Liver (tissue), 9 donors: Measurements from ENCODE around the gene PCDH9. TPM values are rescaled to one million over a fixed set of nuclear protein-coding genes. Genes with fewer than 3 reads are reported as not detected.

Experiments
- DNase-seq: peaks from one replicate; pipeline ENCODE4 v3.0.0-alpha.2; 2017; ENCODE audit warnings: low spot score
- H3K27ac ChIP-seq, 2 donors: one replicate each; pipeline ENCODE4 v1.7.0; 2013; ENCODE audit warnings: inconsistent platforms in 2 of 2, low read length in 2 of 2, control low read depth in 1 of 2, low read depth in 1 of 2, mild to moderate bottlenecking in 1 of 2
- H3K27me3 ChIP-seq, 4 donors: one replicate each; pipeline versions ENCODE4 v1.6.1 to v1.7.0; 2013; ENCODE audit warnings: low read length in 3 of 4, inconsistent platforms in 1 of 4, mild to moderate bottlenecking in 1 of 4, moderate library complexity in 1 of 4; ENCODE audit not compliant: control insufficient read depth in 4 of 4, insufficient read depth in 4 of 4
- H3K36me3 ChIP-seq, 4 donors: one replicate each; pipeline versions ENCODE4 v1.6.1 to v1.7.0; 2013; ENCODE audit warnings: low read length in 3 of 4, mild to moderate bottlenecking in 3 of 4, low read depth in 1 of 4, moderate library complexity in 1 of 4; ENCODE audit not compliant: control insufficient read depth in 4 of 4, insufficient read depth in 3 of 4
- H3K4me1 ChIP-seq, 4 donors: one replicate each; pipeline versions ENCODE4 v1.6.1 to v1.7.0; 2013; ENCODE audit warnings: low read length in 3 of 4, mild to moderate bottlenecking in 3 of 4, moderate library complexity in 1 of 4; ENCODE audit not compliant: control insufficient read depth in 4 of 4, insufficient read depth in 4 of 4
- H3K4me3 ChIP-seq, 3 donors: one replicate each; pipeline versions ENCODE4 v1.6.1 to v1.7.0; 2013; ENCODE audit warnings: low read length in 3 of 3, control low read depth in 1 of 3, low read depth in 1 of 3, mild to moderate bottlenecking in 1 of 3
- H3K9ac ChIP-seq, 2 donors: one replicate each; pipeline ENCODE4 v1.7.0; 2013; ENCODE audit warnings: low read length in 2 of 2, mild to moderate bottlenecking in 2 of 2, moderate library complexity in 2 of 2, control low read depth in 1 of 2, low read depth in 1 of 2
- H3K9me3 ChIP-seq, 4 donors: one replicate each; pipeline versions ENCODE4 v1.6.1 to v1.7.0; 2013; ENCODE audit warnings: low read length in 3 of 4; ENCODE audit not compliant: control insufficient read depth in 4 of 4
- CTCF ChIP-seq: fragments of 150-350 bp; IDR thresholded peaks from 2 replicates; pipeline ENCODE4 v1.5.1; 2017; ENCODE audit warnings: improper control_type of control experiment, low read depth, low read length; ENCODE audit not compliant: missing input control
- FOXA1 ChIP-seq: IDR thresholded peaks from 2 replicates; pipeline ENCODE4 v1.6.1; 2016; ENCODE audit warnings: antibody characterized with exemption
- GABPA ChIP-seq, 2 donors: IDR thresholded peaks in 1 of 2; conservative IDR thresholded peaks in 1 of 2; 2 replicates each; pipeline ENCODE4 v1.6.1; 2016; ENCODE audit warnings: antibody characterized with exemption in 2 of 2, mild to moderate bottlenecking in 1 of 2, moderate library complexity in 1 of 2
- HNF4A ChIP-seq, 2 donors: conservative IDR thresholded peaks; 2 replicates each; pipeline ENCODE4 v1.6.1; 2016; ENCODE audit warnings: antibody characterized with exemption in 2 of 2, mild to moderate bottlenecking in 2 of 2
- HNF4G ChIP-seq: IDR thresholded peaks from 2 replicates; pipeline ENCODE4 v1.6.1; 2016; ENCODE audit warnings: antibody characterized with exemption
- JUND ChIP-seq, 2 donors: IDR thresholded peaks; 2 replicates each; pipeline ENCODE4 v1.6.1; 2016; ENCODE audit warnings: antibody characterized with exemption in 2 of 2
- MAX ChIP-seq: IDR thresholded peaks from 2 replicates; pipeline ENCODE4 v1.6.1; 2016; ENCODE audit warnings: antibody characterized with exemption
- NR2F2 ChIP-seq: IDR thresholded peaks from 2 replicates; pipeline ENCODE4 v1.6.1; 2016; ENCODE audit warnings: antibody characterized with exemption
- RAD21 ChIP-seq, 2 donors: IDR thresholded peaks; 2 replicates each; pipeline ENCODE4 v1.6.1; 2016; ENCODE audit warnings: antibody characterized with exemption in 2 of 2, mild to moderate bottlenecking in 2 of 2
- REST ChIP-seq: IDR thresholded peaks from 2 replicates; pipeline ENCODE4 v1.6.1; 2016; ENCODE audit warnings: antibody characterized with exemption, mild to moderate bottlenecking
- RXRA ChIP-seq, 2 donors: IDR thresholded peaks; 2 replicates each; pipeline ENCODE4 v1.6.1; 2017 to 2018; ENCODE audit warnings: antibody characterized with exemption in 2 of 2, mild to moderate bottlenecking in 1 of 2
- SP1 ChIP-seq: IDR thresholded peaks from 2 replicates; pipeline ENCODE4 v1.6.1; 2018; ENCODE audit warnings: antibody characterized with exemption, mild to moderate bottlenecking
- TAF1 ChIP-seq: conservative IDR thresholded peaks from 2 replicates; pipeline ENCODE4 v1.6.1; 2016; ENCODE audit warnings: antibody characterized with exemption, mild to moderate bottlenecking
- ZBTB33 ChIP-seq: IDR thresholded peaks from 2 replicates; pipeline ENCODE4 v1.6.1; 2016; ENCODE audit warnings: antibody characterized with exemption
- WGBS: extraction: QIAGEN DNeasy Blood & Tissue Kit; methylation state at CpG from one replicate; pipeline ENCODE4 v1.1.7; 2013; 5-methylcytosine and 5-hydroxymethylcytosine counted together
- polyA plus RNA-seq, 2 donors: library from polyadenylated mRNA; stranded (reverse) in 1 of 2; unstranded in 1 of 2; fragments of 200-250 nt in 1 of 2; fragments of >200 nt in 1 of 2; fragmentation: Nextera tagmentation in 1 of 2; extraction: Ambion mirVana in 1 of 2; gene quantifications; one replicate each; pipeline versions ENCODE4 v1.2.1 to v1.2.3, GENCODE V29; 2013 to 2015
- total RNA-seq, 2 donors: library from RNA; depleted of rRNA; stranded (reverse); fragments of >200 nt; gene quantifications; one replicate each; pipeline ENCODE4 v1.2.3, GENCODE V29; 2014
- donor health status: healthy.
- donor health status: healthy.
- donor health status: healthy.
- donor health status: healthy.
- donor health status: healthy.

The PCDH9 gene
- total and polyA plus RNA-seq, 4 donors: 0.90 to 4.0 (median 2.2) TPM

- TF ChIP-seq ZBTB33 (no peak), CTCF (no peak), RXRA (IDR thresholded peaks at IDR 0.05) (no peak)
These were observed 267.2 kb downstream of the PCDH9 start (continued) for GRCh38 chr13:66962953-66963352.

- Histone ChIP-seq H3K9ac (no peak overlapping the region), H3K4me1 (no peaks in the 10 kb centered on the region), H3K9me3 (no peaks in the 10 kb centered on the region)
These were observed 271.5 kb downstream of the PCDH9 start for GRCh38 chr13:66958611-66959010.

More at GRCh38 chr13:66958611-66959010, 271.5 kb downstream of the PCDH9 start:
- peaks cover 0 to 3% (median 0%) of the 10 kb centered on the region in 4 donors for H3K27me3 ChIP-seq
- no peaks in the 10 kb centered on the region for H3K36me3 ChIP-seq
- no peak for TF ChIP-seq GABPA (IDR thresholded peaks at IDR 0.05 in 1 of 2, conservative IDR thresholded peaks at IDR 0.05 in 1 of 2)
- no peak for TF ChIP-seq REST
- TF ChIP-seq TAF1: no peak
- no peak for TF ChIP-seq HNF4G
- TF ChIP-seq CTCF: no peak
- no peak for TF ChIP-seq RXRA (IDR thresholded peaks at IDR 0.05)
- TF ChIP-seq FOXA1: no peak
- TF ChIP-seq RAD21 (IDR thresholded peaks at IDR 0.05): no peak
- TF ChIP-seq MAX: no peak
- no peak for TF ChIP-seq JUND (IDR thresholded peaks at IDR 0.05)
- no peak for TF ChIP-seq NR2F2
- TF ChIP-seq SP1: no peak
- TF ChIP-seq HNF4A (conservative IDR thresholded peaks at IDR 0.05): no peak
- H3K27ac ChIP-seq: no peak overlapping the region
- WGBS: 66% methylated on average over 3 of the region's 3 CpGs
- H3K4me3 ChIP-seq: no peak overlapping the region
- no peak for DNase-seq
